Mesenchymal stem cell (in vitro differentiated cells and primary cell): ENCODE results near the gene SIGLEC10.
A peak's percentile ranks its signal among the peaks of the same experiment; 100 is the strongest.

Experiments used
- DNase-seq: peaks from one replicate; pipeline ENCODE4 v3.0.0-alpha.2; 2013
- H2AFZ ChIP-seq: one replicate; pipeline ENCODE4 v1.6.1; 2013; ENCODE audit warnings: low read depth, mild to moderate bottlenecking, control low read depth, inconsistent platforms, low read length, moderate library complexity
- H2AK5ac ChIP-seq: 2 replicates; pipeline ENCODE4 v1.6.1; 2013; ENCODE audit warnings: low read length, moderate library complexity, mild to moderate bottlenecking, inconsistent platforms; ENCODE audit not compliant: severe bottlenecking
- H2BK120ac ChIP-seq: one replicate; pipeline ENCODE4 v1.6.1; 2013; ENCODE audit warnings: low read depth, mild to moderate bottlenecking, inconsistent platforms, low read length, moderate library complexity
- H2BK12ac ChIP-seq, 2 experiments: one replicate each; pipeline ENCODE4 v1.6.1; 2013; ENCODE audit warnings: inconsistent platforms in 2 of 2, low read length in 2 of 2, mild to moderate bottlenecking in 2 of 2, moderate library complexity in 2 of 2, control low read depth in 1 of 2
- H2BK15ac ChIP-seq: one replicate; pipeline ENCODE4 v1.6.1; 2013; ENCODE audit warnings: mild to moderate bottlenecking, low read depth, inconsistent platforms; ENCODE audit not compliant: poor library complexity, severe bottlenecking
- H2BK5ac ChIP-seq: 2 replicates; pipeline ENCODE4 v1.6.1; 2013; ENCODE audit warnings: low read depth, mild to moderate bottlenecking, low read length, control low read depth, inconsistent platforms; ENCODE audit not compliant: poor library complexity, severe bottlenecking
- H3K14ac ChIP-seq, 2 experiments: one replicate each; pipeline ENCODE4 v1.6.1; 2013; ENCODE audit warnings: inconsistent platforms in 2 of 2, low read length in 2 of 2, control low read depth in 1 of 2, mild to moderate bottlenecking in 1 of 2, moderate library complexity in 1 of 2
- H3K18ac ChIP-seq, 2 experiments: one replicate each; pipeline ENCODE4 v1.6.1; 2013; ENCODE audit warnings: inconsistent platforms in 2 of 2, low read length in 2 of 2, control low read depth in 1 of 2, low read depth in 1 of 2, mild to moderate bottlenecking in 1 of 2
- H3K23ac ChIP-seq, 2 experiments: one replicate each; pipeline ENCODE4 v1.6.1; 2013; ENCODE audit warnings: inconsistent platforms in 2 of 2, low read length in 2 of 2, mild to moderate bottlenecking in 2 of 2, moderate library complexity in 2 of 2, control low read depth in 1 of 2
- H3K27ac ChIP-seq: 2 replicates; pipeline ENCODE4 v1.5.1; 2013; ENCODE audit warnings: mild to moderate bottlenecking, moderate library complexity, low read length, control low read depth, inconsistent platforms; ENCODE audit not compliant: poor library complexity, severe bottlenecking
- H3K27me3 ChIP-seq, 2 experiments: 2 replicates each; pipeline versions ENCODE4 v1.6.1 to v1.7.0; 2013; ENCODE audit warnings: low read length in 2 of 2, mild to moderate bottlenecking in 2 of 2, moderate library complexity in 2 of 2, control low read depth in 1 of 2, inconsistent platforms in 1 of 2; ENCODE audit not compliant: control insufficient read depth in 1 of 2, insufficient read depth in 1 of 2
- H3K36me3 ChIP-seq, 2 experiments: 2 replicates each; pipeline versions ENCODE4 v1.6.1 to v1.7.0; 2013; ENCODE audit warnings: low read length in 2 of 2, control low read depth in 1 of 2, inconsistent platforms in 1 of 2, low read depth in 1 of 2, mild to moderate bottlenecking in 1 of 2; ENCODE audit not compliant: insufficient read depth in 2 of 2, control insufficient read depth in 1 of 2
- H3K4ac ChIP-seq, 2 experiments: one replicate each; pipeline ENCODE4 v1.6.1; 2013; ENCODE audit warnings: inconsistent platforms in 2 of 2, low read length in 2 of 2, mild to moderate bottlenecking in 2 of 2, moderate library complexity in 2 of 2, control low read depth in 1 of 2, low read depth in 1 of 2
- H3K4me1 ChIP-seq: 2 replicates; pipeline ENCODE4 v1.6.1; 2013; ENCODE audit warnings: low read depth, low read length, control low read depth; ENCODE audit not compliant: control insufficient read depth, insufficient read depth
- H3K4me2 ChIP-seq: 2 replicates; pipeline ENCODE4 v1.6.1; 2013; ENCODE audit warnings: low read length, mild to moderate bottlenecking, inconsistent platforms; ENCODE audit not compliant: poor library complexity, severe bottlenecking
- H3K4me3 ChIP-seq, 2 experiments: 2 replicates each; pipeline versions ENCODE4 v1.5.1 to v1.7.0; 2013; ENCODE audit warnings: low read length in 2 of 2, mild to moderate bottlenecking in 2 of 2, control low read depth in 1 of 2, low read depth in 1 of 2; ENCODE audit not compliant: insufficient read depth in 1 of 2
- H3K79me1 ChIP-seq: replicated peaks from 2 replicates; pipeline ENCODE4 v1.6.1; 2013; ENCODE audit warnings: mild to moderate bottlenecking, control low read depth, low read length, inconsistent platforms; ENCODE audit not compliant: poor library complexity, severe bottlenecking
- H3K9ac ChIP-seq: 2 replicates; pipeline ENCODE4 v1.7.0; 2013; ENCODE audit warnings: mild to moderate bottlenecking, low read length, moderate library complexity
- H3K9me3 ChIP-seq: 2 replicates; pipeline ENCODE4 v1.7.0; 2013; ENCODE audit warnings: mild to moderate bottlenecking, low read length; ENCODE audit not compliant: control insufficient read depth
- H4K8ac ChIP-seq: one replicate; pipeline ENCODE4 v1.6.1; 2013; ENCODE audit warnings: inconsistent platforms, mild to moderate bottlenecking, low read length, moderate library complexity
- H4K91ac ChIP-seq: one replicate; pipeline ENCODE4 v1.6.1; 2013; ENCODE audit warnings: mild to moderate bottlenecking, low read length, inconsistent platforms
- WGBS: methylation state at CpG from one replicate; pipeline ENCODE4 v1.1.7; 2013; ENCODE audit warnings: mixed read lengths; 5-methylcytosine and 5-hydroxymethylcytosine counted together

The SIGLEC10 gene

GRCh38 chr19:51365211-51365964 lies 52.1 kb downstream of the SIGLEC10 start:
- Histone ChIP-seq H3K36me3 (no peaks in the 10 kb centered on the region), H2BK5ac (no peak overlapping the region), H3K4me1 (peaks cover 35% of the 10 kb centered on the region), H2BK120ac (no peak overlapping the region), H2AK5ac (no peak overlapping the region), H3K4ac (peak overlapping the region; percentile 19 to 96), H2BK15ac (peak overlapping the region; percentile 60), H3K9ac (peak overlapping the region; percentile 95), H3K27me3 (no peaks in the 10 kb centered on the region), H3K18ac (peak overlapping the region; percentile 84 to 98), H3K27ac (peak overlapping the region; percentile 51), H3K9me3 (no peaks in the 10 kb centered on the region), H3K79me1 (peaks cover 25% of the 10 kb centered on the region), H3K4me3 (peak overlapping the region; percentile 90 to 91), H2BK12ac (peak overlapping the region in 1 of 2 experiments; percentile 7), H4K91ac (peak overlapping the region; percentile 60), H3K23ac (peak overlapping the region in 1 of 2 experiments; percentile 2), H3K4me2 (peak overlapping the region; percentile 83), H4K8ac (peak overlapping the region; percentile 21), H2AFZ (no peak overlapping the region), H3K14ac (peak overlapping the region in 1 of 2 experiments; percentile 67)
- DNase-seq: peak; percentile 71
- 29% methylated on average over 10 of the region's 10 CpGs for WGBS

DNA sequence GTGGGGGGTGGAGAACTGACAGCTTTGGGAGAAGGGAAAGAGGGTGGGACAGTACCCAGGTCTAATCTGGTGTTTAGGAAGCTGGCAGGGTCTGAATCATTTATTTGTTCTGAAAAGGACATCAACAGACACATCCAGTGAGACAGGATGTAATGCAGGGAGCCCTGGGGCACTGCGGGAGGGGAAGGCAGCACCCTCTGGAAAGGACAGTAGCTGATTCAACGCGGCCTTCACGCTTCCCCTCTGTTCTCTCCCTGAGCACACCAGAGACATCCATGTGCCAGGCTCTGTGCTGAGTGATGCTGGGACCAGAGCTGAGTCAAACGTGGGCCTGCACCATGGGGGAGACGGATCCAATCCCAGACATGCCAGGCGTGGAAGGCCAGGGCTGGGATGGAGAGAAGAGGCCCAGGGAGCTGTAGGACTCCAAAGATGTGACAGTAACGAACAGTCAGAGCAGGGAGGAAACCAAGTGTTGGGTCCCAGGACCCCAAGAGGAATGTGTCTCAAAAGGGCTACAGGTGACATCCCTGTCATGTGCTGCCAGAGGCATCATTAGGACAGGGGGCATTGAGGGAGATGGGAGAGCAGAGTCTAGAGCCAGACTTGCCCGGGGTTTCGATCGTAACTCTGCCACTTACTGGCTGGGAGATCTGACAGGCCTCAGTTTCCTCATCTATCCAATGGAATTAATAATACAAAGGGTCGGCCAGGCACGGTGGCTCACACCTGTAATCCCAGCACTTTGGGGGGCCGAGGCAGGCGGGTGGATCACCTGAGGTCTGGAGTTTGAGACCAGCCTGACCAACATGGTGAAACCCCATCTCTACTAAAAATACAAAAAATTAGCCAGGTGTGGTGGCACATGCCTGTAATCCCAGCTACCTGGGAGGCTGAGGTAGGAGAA lies 53.0 kb downstream of the SIGLEC10 start:
- Histone ChIP-seq H3K4me1 (peaks cover 37% of the 10 kb centered on the region), H2BK12ac (peak overlapping the region; percentile 61 to 88)

DNA sequence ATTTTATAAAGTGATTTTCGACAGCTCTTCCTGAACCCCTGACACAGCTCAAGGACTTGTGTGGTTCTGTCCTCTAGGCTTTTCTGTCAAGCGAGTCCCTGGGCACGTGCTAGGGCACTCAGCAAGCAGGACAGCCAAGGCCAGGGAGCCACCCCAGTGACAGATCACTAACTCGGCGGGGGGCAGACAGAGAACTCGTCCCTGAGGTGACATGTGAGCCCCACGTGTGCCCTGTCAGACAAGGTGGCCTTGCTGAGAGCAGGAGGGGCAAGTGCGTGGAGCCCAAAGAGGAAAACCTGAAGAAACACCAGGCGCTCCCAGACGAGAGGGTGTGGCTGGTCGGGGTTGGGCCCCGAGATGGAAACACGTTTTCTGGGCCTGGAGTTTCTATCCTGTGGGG lies 56.2 kb downstream of the SIGLEC10 start:
- Histone ChIP-seq H3K9me3 (no peaks in the 10 kb centered on the region), H4K8ac (no peak overlapping the region), H2AK5ac (no peak overlapping the region), H3K4me3 (no peak overlapping the region), H3K23ac (no peak overlapping the region), H3K36me3 (peaks cover 5 to 11% of the 10 kb centered on the region in 2 experiments), H2BK12ac (no peak overlapping the region), H3K9ac (no peak overlapping the region), H2AFZ (no peak overlapping the region), H3K79me1 (peaks cover 30% of the 10 kb centered on the region), H3K18ac (no peak overlapping the region), H3K27me3 (no peaks in the 10 kb centered on the region), H3K4ac (no peak overlapping the region), H4K91ac (no peak overlapping the region), H2BK5ac (no peak overlapping the region), H3K4me2 (no peak overlapping the region), H3K27ac (no peak overlapping the region), H3K14ac (no peak overlapping the region), H2BK120ac (no peak overlapping the region), H2BK15ac (peak overlapping the region; percentile 70), H3K4me1 (peaks cover 30% of the 10 kb centered on the region)
- no peak for DNase-seq
- 95% methylated on average over 13 of the region's 13 CpGs for WGBS

More for the DNA sequence above, 53.0 kb downstream of the SIGLEC10 start:
- H2BK5ac ChIP-seq: no peak overlapping the region
- H3K27ac ChIP-seq: no peak overlapping the region
- DNase-seq: peak; percentile 27
- H3K4ac ChIP-seq: no peak overlapping the region
- no peaks in the 10 kb centered on the region for H3K36me3 ChIP-seq
- no peak overlapping the region for H2AFZ ChIP-seq
- H3K9me3 ChIP-seq: no peaks in the 10 kb centered on the region
- peak overlapping the region; percentile 48 for H3K9ac ChIP-seq
- H3K14ac ChIP-seq: no peak overlapping the region
- WGBS: 91% methylated on average over 15 of the region's 15 CpGs
- H2BK120ac ChIP-seq: no peak overlapping the region
- H3K4me3 ChIP-seq: no peak overlapping the region
- no peaks in the 10 kb centered on the region for H3K27me3 ChIP-seq
- peaks cover 27% of the 10 kb centered on the region for H3K79me1 ChIP-seq
- H2BK15ac ChIP-seq: no peak overlapping the region
- no peak overlapping the region for H3K23ac ChIP-seq
- H3K4me2 ChIP-seq: no peak overlapping the region
- H2AK5ac ChIP-seq: no peak overlapping the region
- no peak overlapping the region for H3K18ac ChIP-seq
- peak overlapping the region; percentile 56 for H4K8ac ChIP-seq
- no peak overlapping the region for H4K91ac ChIP-seq
